GM21526 (cell line): Measurements from ENCODE around the gene DIS3L2.
"Not testable (repeated sequence)": the region's sequence is repeated elsewhere in the genome, so short reads cannot be mapped to it uniquely, and the experiment has no call there.

Source experiments
- ATAC-seq: cut with Tn5 transposase; IDR thresholded peaks from one replicate; pipeline ENCODE4 v1.9.1; 2021; ENCODE audit warnings: moderate library complexity; ENCODE audit not compliant: unreplicated experiment, low FRiP score

The DIS3L2 gene

GRCh38 chr2:232286001-232286868, 324.7 kb downstream of the DIS3L2 start:
- no peak for ATAC-seq

DNA sequence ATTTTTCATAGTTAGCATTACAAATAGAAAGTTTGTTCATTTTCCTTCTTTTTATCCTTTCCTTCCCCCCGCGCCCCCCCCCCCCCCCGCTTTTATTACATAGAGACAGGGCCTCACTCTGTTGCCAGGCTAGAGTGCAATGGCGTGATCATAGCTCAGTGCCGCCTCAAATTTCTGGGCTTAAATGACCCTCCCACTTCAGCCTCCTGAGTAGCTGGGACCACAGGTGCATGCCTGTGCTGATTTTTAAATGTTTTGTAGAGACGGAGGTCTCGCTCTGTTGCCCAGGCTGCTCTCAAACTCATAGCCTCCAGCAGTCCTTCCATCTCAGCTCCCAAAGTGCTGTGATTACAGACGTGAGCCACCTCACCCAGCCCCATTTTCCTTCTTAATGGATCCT, 325.8 kb downstream of the DIS3L2 start:
- no peak for ATAC-seq

GRCh38 chr2:232288489-232289030, 327.0 kb downstream of the DIS3L2 start:
- ATAC-seq: no peak

DNA sequence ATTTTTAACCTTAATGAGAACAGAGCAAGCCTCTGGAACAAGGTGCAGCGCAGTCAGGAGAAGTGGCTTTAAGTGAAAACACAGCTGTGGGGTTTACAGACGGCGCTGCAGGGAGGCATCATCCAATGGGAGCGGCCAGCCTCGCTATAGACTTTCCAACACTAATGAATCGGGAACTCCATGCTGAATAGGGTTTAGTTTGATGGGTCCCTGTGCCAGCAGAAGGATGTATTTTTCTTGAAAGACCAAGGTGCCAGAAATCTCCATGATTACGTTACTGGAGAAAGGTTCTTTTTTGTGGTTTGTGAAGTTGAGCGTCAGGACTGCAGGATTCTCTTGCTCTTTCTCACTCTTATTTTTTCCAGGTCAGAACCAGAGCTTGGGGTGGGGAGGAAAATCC, 329.2 kb downstream of the DIS3L2 start:
- ATAC-seq: no peak

DNA sequence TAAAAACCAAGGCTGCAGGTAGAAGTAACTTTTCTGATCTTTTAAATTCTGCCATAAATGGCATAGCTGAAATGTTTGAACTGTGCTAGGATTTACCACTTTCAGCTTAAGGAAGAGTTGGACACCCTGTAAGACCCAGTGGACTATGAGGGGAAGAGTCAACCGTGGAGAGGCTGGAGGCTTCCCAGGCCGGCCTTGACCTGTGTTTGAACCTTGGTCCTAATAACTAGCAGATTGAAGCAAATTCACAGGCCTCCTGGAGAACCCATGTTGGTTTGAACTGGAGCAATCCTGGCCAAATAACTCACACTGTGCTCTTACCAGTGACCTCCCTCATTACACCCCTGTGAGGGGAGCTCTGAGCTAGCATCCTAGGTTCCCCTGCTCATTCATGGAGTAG, 329.8 kb downstream of the DIS3L2 start:
- no peak for ATAC-seq

- ATAC-seq: peak; percentile 58
These were observed 331.1 kb downstream of the DIS3L2 start for GRCh38 chr2:232292395-232293154.

GRCh38 chr2:232293191-232293590, 331.7 kb downstream of the DIS3L2 start:
- ATAC-seq: no peak

DNA sequence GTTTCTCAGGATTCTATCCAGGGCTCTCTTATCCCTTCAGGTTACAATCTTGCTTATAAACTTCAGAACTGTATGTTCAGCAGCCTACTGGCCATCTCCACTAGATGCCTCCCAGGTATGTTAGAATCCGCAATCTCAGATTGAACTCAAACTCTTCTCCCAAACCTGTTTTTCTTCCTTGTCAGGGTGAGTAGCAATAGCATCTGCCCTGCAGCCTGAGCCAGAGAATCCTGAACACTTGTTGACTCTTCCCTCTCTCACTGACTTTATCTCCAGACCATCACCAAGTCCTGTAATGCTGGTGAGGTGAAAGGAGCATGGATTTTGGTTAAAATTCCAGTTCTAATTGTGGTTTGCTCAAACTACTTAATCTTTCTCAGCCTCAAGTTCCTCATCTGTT, 334.5 kb downstream of the DIS3L2 start:
- ATAC-seq: no peak

DNA sequence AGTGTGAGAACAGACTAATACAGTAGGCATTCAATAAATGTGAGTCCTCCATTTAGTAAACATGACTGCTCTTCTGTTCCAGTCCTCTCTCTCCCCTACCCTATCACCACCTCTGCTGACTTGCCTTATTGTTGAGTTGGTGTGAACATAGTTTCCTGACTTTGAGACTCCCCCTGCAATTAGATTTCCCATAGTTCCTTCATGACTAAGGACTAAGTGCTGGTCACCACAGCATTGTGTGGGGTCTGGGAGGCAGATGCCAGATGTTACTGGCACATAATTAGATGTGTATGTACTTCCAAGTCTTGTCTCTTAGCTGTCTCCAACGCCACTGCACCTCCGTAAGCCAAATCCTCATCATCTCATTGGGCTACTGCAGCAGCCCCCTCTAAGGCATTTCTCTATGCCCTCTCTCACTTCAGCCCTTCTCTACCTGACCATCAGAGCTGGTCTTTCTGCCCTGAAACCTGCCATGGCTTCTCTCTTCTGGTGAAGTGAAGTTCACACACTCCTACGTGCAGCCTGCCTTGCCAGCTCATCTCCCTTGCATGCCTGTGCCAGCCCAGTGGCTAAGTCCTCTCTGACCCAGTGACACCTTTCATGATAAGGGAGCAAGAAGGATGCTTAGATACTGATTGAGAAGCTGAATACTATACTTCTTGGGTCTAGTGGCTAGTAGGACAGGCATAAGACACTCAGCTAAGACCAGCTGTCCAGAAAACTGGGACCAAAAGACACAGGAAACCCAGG, 335.4 kb downstream of the DIS3L2 start:
- no peak for ATAC-seq

DNA sequence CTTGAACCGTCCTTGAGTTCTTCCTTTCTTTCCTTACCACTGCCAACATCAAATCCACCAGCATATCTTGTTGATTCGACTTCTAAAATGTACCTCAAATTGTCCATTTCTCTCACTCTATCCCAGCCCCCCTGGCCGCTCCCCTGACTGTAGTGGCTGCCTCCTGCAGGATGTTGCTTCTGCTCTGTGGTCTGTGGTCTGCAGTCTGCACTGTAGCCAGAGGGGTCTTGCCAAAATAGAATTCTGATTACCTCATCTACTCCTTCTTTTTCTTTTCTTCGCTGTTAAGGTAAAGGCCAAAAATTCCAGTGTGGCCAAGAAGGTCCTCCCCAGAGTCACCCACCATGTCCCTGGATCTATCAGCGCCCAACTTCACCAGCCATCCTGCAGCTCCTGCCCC, 337.6 kb downstream of the DIS3L2 start:
- ATAC-seq: no peak

DNA sequence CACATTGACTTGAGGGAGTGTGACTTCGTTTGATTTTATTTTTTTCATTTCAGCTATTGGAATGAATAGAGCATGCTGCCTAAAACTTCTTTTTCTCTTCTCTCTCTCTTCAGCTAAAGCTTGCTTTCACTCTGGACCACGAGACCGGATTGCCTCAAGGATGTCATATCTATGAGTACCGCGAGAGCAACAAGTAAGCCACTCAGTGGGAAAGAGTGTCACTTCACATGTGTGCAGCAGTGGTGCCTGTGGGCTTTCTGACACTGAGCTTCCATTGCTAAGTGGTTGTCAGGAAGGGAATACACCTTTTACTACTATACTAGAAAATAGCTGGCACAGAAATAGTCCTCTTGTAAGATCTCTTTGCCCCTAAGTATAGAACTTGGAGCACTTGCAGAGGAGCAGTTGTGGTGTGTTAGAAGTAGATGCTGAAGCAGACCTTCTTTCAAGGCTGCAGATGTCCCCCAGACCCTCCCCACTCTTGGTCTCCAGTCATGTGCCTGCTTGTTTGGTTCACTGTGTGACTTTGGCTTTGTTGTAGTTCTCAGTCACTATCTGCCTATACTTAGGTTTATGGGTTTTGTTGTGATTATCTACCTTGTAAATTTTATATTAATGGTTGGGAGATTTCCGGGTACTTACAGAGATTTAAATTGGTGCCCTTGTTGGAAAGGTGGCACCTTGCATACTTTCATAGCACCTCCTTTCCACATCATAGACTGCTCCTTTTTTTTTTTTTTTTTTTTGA, 338.6 kb downstream of the DIS3L2 start:
- ATAC-seq: no peak

- no peak for ATAC-seq
These were observed 339.4 kb downstream of the DIS3L2 start for GRCh38 chr2:232300894-232301387.

DNA sequence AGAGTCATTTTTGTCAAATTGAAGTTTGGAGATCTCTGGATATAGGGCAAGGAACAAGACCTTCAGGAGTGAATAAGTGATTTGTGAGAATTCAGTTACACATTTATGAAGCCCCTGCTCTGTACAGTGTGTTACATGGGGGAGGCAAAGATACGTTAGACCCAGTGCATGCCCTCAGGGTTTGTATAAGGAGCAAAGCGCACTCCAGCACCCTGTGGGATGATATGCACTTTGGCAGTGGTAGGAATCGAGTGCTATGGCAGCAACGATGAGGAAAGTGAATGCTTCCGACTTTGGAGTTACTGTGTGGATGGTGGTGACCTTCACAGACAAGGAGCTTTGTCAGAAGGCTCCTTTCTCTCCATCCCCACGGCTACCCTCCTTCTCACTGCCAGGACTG, 342.7 kb downstream of the DIS3L2 start:
- no peak for ATAC-seq

GRCh38 chr2:232306741-232307305, 345.3 kb downstream of the DIS3L2 start:
- ATAC-seq: no peak

DNA sequence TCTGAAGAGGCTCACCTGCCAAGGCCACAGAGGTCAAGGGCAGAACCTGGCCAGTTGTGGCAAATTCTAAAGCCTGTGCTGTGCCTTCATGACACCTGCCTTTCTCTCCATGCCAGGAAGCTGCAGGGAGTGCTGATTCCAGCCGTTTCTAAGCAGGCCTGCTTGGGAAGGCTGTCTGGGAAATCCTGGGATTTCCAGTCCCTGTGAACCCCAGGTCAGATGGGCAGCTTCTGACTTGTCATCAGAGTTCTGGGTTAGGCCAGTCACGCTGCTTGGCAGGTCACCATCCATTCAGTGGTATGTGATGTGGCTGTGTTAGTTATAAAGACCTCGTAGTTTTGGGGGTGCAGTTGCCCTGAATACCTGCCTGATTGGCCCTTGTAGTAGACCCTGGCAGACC, 346.3 kb downstream of the DIS3L2 start:
- ATAC-seq: no peak

GRCh38 chr2:232308986-232309385, 347.5 kb downstream of the DIS3L2 start:
- ATAC-seq: no peak

DNA sequence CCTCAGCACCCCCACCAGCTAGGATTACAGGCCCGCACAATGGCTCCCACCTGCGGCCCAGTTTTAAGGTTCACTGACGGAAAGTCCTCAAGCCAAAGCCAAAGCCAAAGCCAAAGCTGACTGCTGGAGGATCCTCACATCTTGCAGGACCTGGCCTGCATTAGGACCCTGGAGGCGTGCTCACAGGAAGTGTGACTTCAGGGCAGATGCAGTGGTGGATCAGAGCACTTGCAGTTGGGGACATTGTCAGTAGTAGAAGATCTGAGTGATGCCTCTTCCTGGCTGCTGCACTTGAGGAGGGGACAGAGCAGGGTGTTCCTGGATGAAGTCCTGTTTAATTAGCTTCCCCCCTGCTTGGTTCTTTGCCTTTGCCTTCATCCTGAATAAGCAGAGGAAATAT, 348.1 kb downstream of the DIS3L2 start:
- no peak for ATAC-seq

DNA sequence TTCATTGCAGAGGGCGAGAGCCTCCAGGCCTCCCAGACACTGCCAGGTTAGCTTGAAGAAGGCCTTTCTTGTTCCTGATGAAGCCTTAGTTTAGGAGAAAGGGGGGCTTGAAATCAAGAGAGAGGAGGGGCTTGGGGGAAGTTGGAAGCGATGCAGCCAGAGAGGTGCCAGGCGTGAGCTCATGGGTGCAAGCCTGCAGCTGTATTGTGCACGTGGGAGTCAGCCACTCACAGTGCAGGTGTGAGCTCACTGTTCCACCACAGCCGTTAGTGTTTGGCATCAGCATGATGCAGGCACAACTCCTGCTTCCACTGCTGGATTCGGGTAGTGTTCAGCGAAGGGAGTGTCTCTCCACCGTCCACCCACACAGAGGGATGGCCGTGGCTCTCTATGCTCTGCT, 348.6 kb downstream of the DIS3L2 start:
- ATAC-seq: no peak

GRCh38 chr2:232310696-232311095, 349.2 kb downstream of the DIS3L2 start:
- ATAC-seq: no peak

DNA sequence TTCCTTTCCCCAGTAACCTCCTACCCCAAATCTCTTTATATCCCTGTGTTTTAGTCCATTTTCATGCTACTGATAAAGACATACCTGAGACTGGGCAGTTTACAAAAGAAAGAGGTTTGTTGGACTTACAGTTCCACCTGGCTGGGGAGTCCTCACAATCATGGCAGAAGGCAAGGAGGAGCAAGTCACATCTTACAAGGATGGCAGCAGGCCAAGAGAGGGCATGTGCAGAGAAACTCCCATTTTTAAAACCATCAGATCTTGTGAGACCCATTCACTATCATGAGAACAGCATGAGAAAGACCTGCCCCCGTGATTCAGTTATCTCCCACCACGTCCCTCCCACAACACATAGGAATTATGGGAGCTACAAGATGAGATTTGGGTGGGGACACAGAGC, 352.1 kb downstream of the DIS3L2 start:
- not testable (repeated sequence) for ATAC-seq
